Measurements from ENCODE around the gene GATA3.

The GATA3 gene

DNA sequence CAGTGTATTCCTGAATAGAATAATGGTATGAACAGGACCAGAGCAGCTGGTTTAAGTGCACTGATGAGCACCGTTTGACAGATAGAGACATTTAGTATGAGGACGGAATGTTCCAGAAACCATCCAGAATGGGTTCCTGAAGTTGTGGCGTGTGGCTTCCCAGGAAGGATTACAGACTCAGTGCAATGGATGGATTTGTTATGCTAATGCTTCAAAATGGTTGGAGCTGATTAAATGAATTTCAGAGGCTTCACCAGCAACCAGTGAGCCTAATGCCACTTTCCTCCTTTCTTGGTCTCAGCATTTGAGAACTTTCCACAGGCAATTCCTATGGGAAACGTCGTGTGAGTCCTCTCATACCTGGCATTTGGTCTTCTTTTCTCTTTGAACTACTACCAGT is 9.9 kb downstream of the GATA3 start:
- Histone ChIP-seq H3K27ac (no peak overlapping the region), H3K9ac (ENCODE audit: insufficient read length) (no peak overlapping the region), H3K9me3 (ENCODE audit: low read depth, low read length) (no peaks in the 10 kb centered on the region), H3K36me3 (ENCODE audit: insufficient read depth, low read length) (no peaks in the 10 kb centered on the region; the same call in 1 of the 2 replicates), H3K4me3 (no peak overlapping the region)
- no peak for DNase-seq (ENCODE audit: low read depth, low spot score)
- TF ChIP-seq EZH2 (IDR thresholded peaks at IDR 0.05): no peak
- TF ChIP-seq FOXP2 (optimal IDR thresholded peaks at IDR 0.05; ENCODE audit: control extremely low read depth, extremely low read length, insufficient read depth): no peak
- TF ChIP-seq POLR2AphosphoS5 (IDR thresholded peaks at IDR 0.05; ENCODE audit: borderline replicate concordance, low read depth, low read length): no peak

DNA sequence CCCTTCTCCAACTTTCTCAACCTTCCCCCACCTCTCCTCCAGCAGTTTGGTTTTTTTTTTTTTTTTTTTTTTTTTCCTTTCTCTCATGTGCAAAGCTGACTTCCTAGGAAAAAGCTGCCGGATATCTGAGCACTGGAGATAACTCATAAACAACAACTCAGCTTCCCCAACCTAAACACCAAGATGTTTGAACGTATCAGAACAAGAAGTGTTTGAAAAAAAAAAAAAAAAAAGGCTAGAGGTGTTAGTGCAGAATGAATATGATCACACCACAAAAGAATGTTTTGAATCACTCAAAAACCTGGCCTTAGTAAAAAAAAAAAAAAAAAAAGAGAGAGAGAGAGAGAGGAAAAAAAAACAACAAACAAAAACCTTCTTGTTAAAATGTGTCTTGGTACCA is 11.2 kb downstream of the GATA3 start:
- Histone ChIP-seq H3K9ac (ENCODE audit: insufficient read length) (no peak overlapping the region), H3K36me3 (ENCODE audit: insufficient read depth, low read length) (no peaks in the 10 kb centered on the region; the same call in 1 of the 2 replicates), H3K4me3 (no peak overlapping the region), H3K27ac (no peak overlapping the region), H3K9me3 (ENCODE audit: low read depth, low read length) (no peaks in the 10 kb centered on the region)
- DNase-seq (ENCODE audit: low read depth, low spot score): no peak
- no peak for TF ChIP-seq FOXP2 (optimal IDR thresholded peaks at IDR 0.05; ENCODE audit: control extremely low read depth, extremely low read length, insufficient read depth)
- TF ChIP-seq EZH2 (IDR thresholded peaks at IDR 0.05): no peak
- TF ChIP-seq POLR2AphosphoS5 (IDR thresholded peaks at IDR 0.05; ENCODE audit: borderline replicate concordance, low read depth, low read length): no peak

DNA sequence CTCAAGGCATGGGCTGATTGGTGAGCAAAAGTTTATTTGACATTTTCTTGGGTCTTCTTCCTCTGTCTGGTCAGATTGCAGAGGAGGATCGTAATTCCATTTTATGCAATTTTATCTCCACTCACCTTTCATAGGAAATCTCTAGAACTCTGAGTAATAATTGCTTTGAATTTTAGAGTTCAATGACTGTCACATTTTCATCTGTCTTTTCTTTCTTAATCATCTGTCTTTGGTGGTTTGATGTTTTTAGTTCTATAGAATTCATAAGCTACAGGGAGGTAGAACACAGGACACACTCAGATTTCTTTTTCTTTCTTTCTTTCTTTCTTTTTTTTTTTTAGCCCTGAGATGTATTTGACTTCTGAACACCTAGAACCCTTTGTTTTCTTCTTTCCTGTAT is 11.6 kb downstream of the GATA3 start:
- no peaks in the 10 kb centered on the region for H3K9me3 ChIP-seq (ENCODE audit: low read depth, low read length)
- H3K9ac ChIP-seq (ENCODE audit: insufficient read length): no peak overlapping the region
- no peak overlapping the region for H3K27ac ChIP-seq
- H3K4me3 ChIP-seq: no peak overlapping the region
- DNase-seq (ENCODE audit: low read depth, low spot score): no peak
- no peak for TF ChIP-seq EZH2 (IDR thresholded peaks at IDR 0.05)
- no peak for TF ChIP-seq POLR2AphosphoS5 (IDR thresholded peaks at IDR 0.05; ENCODE audit: borderline replicate concordance, low read depth, low read length)
- TF ChIP-seq FOXP2 (optimal IDR thresholded peaks at IDR 0.05; ENCODE audit: control extremely low read depth, extremely low read length, insufficient read depth): no peak
- no peaks in the 10 kb centered on the region; the same call in 1 of the 2 replicates for H3K36me3 ChIP-seq (ENCODE audit: insufficient read depth, low read length)

DNA sequence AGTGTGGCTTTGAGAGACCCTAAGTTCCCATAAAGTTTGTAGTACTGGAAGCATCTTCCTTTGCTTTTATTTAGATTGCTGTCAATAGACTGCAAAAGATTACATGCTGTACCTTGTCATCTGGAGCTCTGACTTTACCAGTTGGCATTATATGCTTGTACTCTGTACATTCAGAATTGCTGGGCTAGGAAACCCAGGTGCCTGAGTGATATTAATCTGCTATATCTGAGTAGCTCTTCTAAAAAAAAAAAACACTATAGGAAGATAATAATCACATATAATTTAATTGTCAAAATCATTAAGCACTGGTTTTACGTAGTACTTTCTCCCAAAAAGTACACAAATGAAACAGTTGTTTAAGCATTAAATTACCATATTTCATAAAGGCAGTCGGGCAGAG is 12.3 kb downstream of the GATA3 start:
- H3K9ac ChIP-seq (ENCODE audit: insufficient read length): no peak overlapping the region

DNA sequence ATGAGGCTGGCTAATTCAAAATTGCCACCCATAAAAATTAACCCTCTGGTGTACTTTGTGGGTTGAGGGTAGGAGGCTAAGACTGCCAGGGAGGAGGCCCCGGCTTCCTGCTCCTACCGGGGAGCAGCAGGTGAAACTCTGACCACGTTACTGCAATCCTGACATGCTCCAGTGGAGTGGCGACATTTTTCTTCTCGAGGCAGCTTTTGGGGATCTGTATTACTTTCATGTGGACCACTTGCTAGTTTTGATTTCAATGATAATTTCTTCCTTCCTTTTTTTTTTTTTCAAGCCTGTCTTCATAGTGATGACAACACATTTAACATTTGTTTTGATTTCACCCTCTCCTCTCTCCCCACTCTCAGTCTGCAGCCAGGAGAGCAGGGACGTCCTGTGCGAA is 14.6 kb downstream of the GATA3 start:
- DNase-seq (ENCODE audit: low read depth, low spot score): no peak
- no peaks in the 10 kb centered on the region; the same call in 1 of the 2 replicates for H3K36me3 ChIP-seq (ENCODE audit: insufficient read depth, low read length)
- no peak overlapping the region for H3K4me3 ChIP-seq
- no peak overlapping the region for H3K27ac ChIP-seq
- no peaks in the 10 kb centered on the region for H3K9me3 ChIP-seq (ENCODE audit: low read depth, low read length)
- TF ChIP-seq POLR2AphosphoS5 (IDR thresholded peaks at IDR 0.05; ENCODE audit: borderline replicate concordance, low read depth, low read length) (no peak), EZH2 (IDR thresholded peaks at IDR 0.05) (no peak), FOXP2 (optimal IDR thresholded peaks at IDR 0.05; ENCODE audit: control extremely low read depth, extremely low read length, insufficient read depth) (no peak)
- H3K9ac ChIP-seq (ENCODE audit: insufficient read length): no peak overlapping the region

More for the DNA sequence above, 12.3 kb downstream of the GATA3 start:
- DNase-seq (ENCODE audit: low read depth, low spot score): no peak
- no peaks in the 10 kb centered on the region for H3K9me3 ChIP-seq (ENCODE audit: low read depth, low read length)
- TF ChIP-seq FOXP2 (optimal IDR thresholded peaks at IDR 0.05; ENCODE audit: control extremely low read depth, extremely low read length, insufficient read depth) (no peak), EZH2 (IDR thresholded peaks at IDR 0.05) (no peak), POLR2AphosphoS5 (IDR thresholded peaks at IDR 0.05; ENCODE audit: borderline replicate concordance, low read depth, low read length) (no peak)
- H3K36me3 ChIP-seq (ENCODE audit: insufficient read depth, low read length): no peaks in the 10 kb centered on the region; the same call in 1 of the 2 replicates
- H3K4me3 ChIP-seq: no peak overlapping the region
- no peak overlapping the region for H3K27ac ChIP-seq

DNA sequence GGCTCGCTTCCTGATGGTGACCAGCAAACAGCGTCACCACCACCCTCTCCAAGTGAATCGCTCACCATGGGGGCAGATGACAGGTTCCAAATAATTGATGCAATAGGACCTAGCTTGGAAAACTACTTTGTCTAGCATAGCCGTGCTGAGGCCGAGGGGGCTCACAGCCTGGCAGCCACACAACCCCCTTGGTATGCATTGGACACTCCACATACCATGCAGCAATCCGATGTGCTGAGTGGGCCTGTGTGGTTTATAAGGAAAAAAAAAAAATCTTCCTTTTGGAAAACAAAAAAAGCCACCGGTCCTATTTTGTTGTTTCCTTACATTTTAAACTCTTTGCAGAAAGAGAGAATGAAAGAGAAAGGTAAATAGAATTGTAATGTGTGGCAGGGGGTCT is 15.1 kb downstream of the GATA3 start:
- Histone ChIP-seq H3K4me3 (no peak overlapping the region), H3K9ac (ENCODE audit: insufficient read length) (no peak overlapping the region), H3K36me3 (ENCODE audit: insufficient read depth, low read length) (no peaks in the 10 kb centered on the region; the same call in 1 of the 2 replicates), H3K9me3 (ENCODE audit: low read depth, low read length) (no peaks in the 10 kb centered on the region), H3K27ac (no peak overlapping the region)
- DNase-seq (ENCODE audit: low read depth, low spot score): no peak
- TF ChIP-seq FOXP2 (optimal IDR thresholded peaks at IDR 0.05; ENCODE audit: control extremely low read depth, extremely low read length, insufficient read depth): no peak
- TF ChIP-seq POLR2AphosphoS5 (IDR thresholded peaks at IDR 0.05; ENCODE audit: borderline replicate concordance, low read depth, low read length): no peak
- TF ChIP-seq EZH2 (IDR thresholded peaks at IDR 0.05): no peak

DNA sequence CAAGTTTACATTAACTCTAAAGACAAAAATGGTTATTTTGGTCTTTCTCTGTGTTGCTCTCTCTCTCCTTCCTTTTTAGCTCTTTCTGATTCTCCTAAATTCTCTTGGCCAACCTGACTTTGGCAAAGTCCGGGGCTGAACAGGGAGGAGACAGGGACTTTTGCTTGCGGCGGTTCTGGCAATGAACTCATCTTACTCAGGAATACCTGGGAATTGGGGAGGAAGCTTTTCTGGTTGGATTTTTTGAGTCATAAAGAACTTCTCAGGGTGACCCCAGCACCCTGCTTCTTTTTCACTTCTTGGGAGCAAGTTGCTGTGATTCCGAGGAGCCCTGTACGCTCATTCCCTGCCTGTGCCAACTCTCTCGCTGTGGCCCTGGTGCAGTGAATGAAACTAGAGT is 16.0 kb downstream of the GATA3 start:
- no peak for TF ChIP-seq POLR2AphosphoS5 (IDR thresholded peaks at IDR 0.05; ENCODE audit: borderline replicate concordance, low read depth, low read length)
- no peak for TF ChIP-seq FOXP2 (optimal IDR thresholded peaks at IDR 0.05; ENCODE audit: control extremely low read depth, extremely low read length, insufficient read depth)
- TF ChIP-seq EZH2 (IDR thresholded peaks at IDR 0.05): no peak
- Histone ChIP-seq H3K27ac (no peak overlapping the region), H3K9me3 (ENCODE audit: low read depth, low read length) (no peaks in the 10 kb centered on the region), H3K36me3 (ENCODE audit: insufficient read depth, low read length) (no peaks in the 10 kb centered on the region; the same call in 1 of the 2 replicates), H3K9ac (ENCODE audit: insufficient read length) (no peak overlapping the region), H3K4me3 (no peak overlapping the region)
- no peak for DNase-seq (ENCODE audit: low read depth, low spot score)

DNA sequence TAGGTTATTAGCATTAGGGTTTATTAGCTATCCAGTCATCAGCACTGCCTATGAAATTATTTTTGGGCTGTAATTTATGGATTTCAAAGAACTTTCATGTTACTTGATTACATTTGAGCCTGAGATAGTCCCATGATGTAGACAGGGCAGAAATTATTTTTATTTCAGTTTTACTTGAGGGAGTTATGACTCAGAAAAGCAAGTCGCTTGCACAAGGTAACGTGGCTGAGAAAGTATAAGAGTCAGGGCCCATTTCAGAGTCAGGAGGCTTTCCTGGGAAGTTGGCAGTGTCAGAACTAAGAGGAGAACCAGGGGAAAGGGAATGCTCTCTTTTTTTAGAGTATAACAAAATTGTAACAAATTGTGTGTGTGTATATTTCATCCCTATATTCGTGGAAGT is 16.5 kb downstream of the GATA3 start:
- DNase-seq (ENCODE audit: low read depth, low spot score): no peak
- H3K9ac ChIP-seq (ENCODE audit: insufficient read length): no peak overlapping the region
- H3K9me3 ChIP-seq (ENCODE audit: low read depth, low read length): no peaks in the 10 kb centered on the region
- H3K36me3 ChIP-seq (ENCODE audit: insufficient read depth, low read length): no peaks in the 10 kb centered on the region; the same call in 1 of the 2 replicates
- no peak overlapping the region for H3K4me3 ChIP-seq
- no peak overlapping the region for H3K27ac ChIP-seq
- TF ChIP-seq POLR2AphosphoS5 (IDR thresholded peaks at IDR 0.05; ENCODE audit: borderline replicate concordance, low read depth, low read length) (no peak), EZH2 (IDR thresholded peaks at IDR 0.05) (no peak), FOXP2 (optimal IDR thresholded peaks at IDR 0.05; ENCODE audit: control extremely low read depth, extremely low read length, insufficient read depth) (no peak)

DNA sequence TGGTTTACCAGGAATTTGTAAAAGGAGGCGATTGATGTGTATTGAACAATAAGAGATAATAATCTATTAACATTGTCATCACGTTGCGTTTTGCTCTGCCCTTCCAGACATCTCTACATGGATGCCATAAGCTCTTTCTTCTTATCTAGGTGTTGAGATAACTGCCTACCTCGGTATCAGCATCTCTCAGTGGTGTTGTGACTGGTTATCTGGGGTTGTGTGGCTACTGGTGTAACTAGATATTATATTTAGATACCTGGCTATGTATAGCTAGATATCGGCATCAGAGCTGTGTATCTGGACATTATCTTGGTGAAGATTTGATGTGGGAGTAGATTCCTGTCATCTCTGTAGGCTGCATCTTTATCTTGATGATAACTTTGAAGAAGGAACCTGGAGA is 17.2 kb downstream of the GATA3 start:
- TF ChIP-seq FOXP2 (optimal IDR thresholded peaks at IDR 0.05; ENCODE audit: control extremely low read depth, extremely low read length, insufficient read depth) (no peak), POLR2AphosphoS5 (IDR thresholded peaks at IDR 0.05; ENCODE audit: borderline replicate concordance, low read depth, low read length) (no peak), EZH2 (IDR thresholded peaks at IDR 0.05) (no peak)
- no peaks in the 10 kb centered on the region; the same call in 1 of the 2 replicates for H3K36me3 ChIP-seq (ENCODE audit: insufficient read depth, low read length)
- no peaks in the 10 kb centered on the region for H3K9me3 ChIP-seq (ENCODE audit: low read depth, low read length)
- H3K9ac ChIP-seq (ENCODE audit: insufficient read length): no peak overlapping the region
- no peak overlapping the region for H3K4me3 ChIP-seq
- no peak for DNase-seq (ENCODE audit: low read depth, low spot score)
- H3K27ac ChIP-seq: no peak overlapping the region

All from SK-N-MC (cell line).